ENCODE measurements around the gene ALKBH3. TPM values are rescaled to one million over a fixed set of nuclear protein-coding genes. Genes with fewer than 3 reads are reported as not detected.

ALKBH3 gene
- total and polyA plus RNA-seq, 2 donors (not counting 3 experiments of a cell fraction or from before 2014, with no cell fraction given) = 28.0 to 34.7 TPM

GRCh38 chr11:43866520-43866919 is 14.1 kb upstream of the ALKBH3 start:
- H3K9ac ChIP-seq (replicated peaks; ENCODE audit: extremely low read depth, insufficient read depth, low read length) = no peak overlapping the region
- TF ChIP-seq EZH2 (IDR thresholded peaks at IDR 0.05; ENCODE audit: borderline replicate concordance, low read depth, low read length, severe bottlenecking) = no peak
- no peak for TF ChIP-seq JUN (IDR thresholded peaks at IDR 0.05; ENCODE audit: borderline replicate concordance, insufficient read depth, insufficient read length, low read depth)
- TF ChIP-seq POLR2A (IDR thresholded peaks at IDR 0.05; ENCODE audit: low read depth, low read length) = no peak
- TF ChIP-seq POLR2AphosphoS5 (IDR thresholded peaks at IDR 0.05; ENCODE audit: insufficient read depth, low read depth, low read length) = no peak
- TF ChIP-seq MYC (IDR thresholded peaks at IDR 0.05; ENCODE audit: low read depth, low read length) = no peak
- no peak for TF ChIP-seq GATA2 (IDR thresholded peaks at IDR 0.05; ENCODE audit: insufficient read depth, insufficient read length, low read depth, low read length)
- no peak overlapping the region for H3K4me2 ChIP-seq (ENCODE audit: insufficient read depth, low read length)
- intact Hi-C loops (cut with micrococcal nuclease) (no loop called here), dilution Hi-C loops (cut with MboI; ENCODE audit: extremely low pct_ligation_motif_present, low sequenced_read_pairs) (no loop called here)
- peaks cover 2% of the 10 kb centered on the region for H3K4me1 ChIP-seq (ENCODE audit: control insufficient read depth, extremely low read depth, insufficient read depth, low read length)
- ChIA-PET POLR2A (no interaction called here), CTCF (interaction anchor here (1.0 to 3.1 kb wide), 2 partner anchors 15 to 299 kb away, joined by 3 to 12 read pairs; no protein-coding TSS in a partner anchor)
- FAIRE-seq (no peak), DNase-seq (ENCODE audit: low read depth, low spot score) (peak; percentile 18)
- no peaks in the 10 kb centered on the region for H3K9me1 ChIP-seq (replicated peaks; ENCODE audit: control insufficient read depth, extremely low read depth, insufficient read depth, low read length)
- no peak overlapping the region for H3K4me3 ChIP-seq (replicated peaks in 1 of 3; ENCODE audit: insufficient read depth in 1 of 3, low read depth in 1 of 3, low read length in 3 of 3)
- no TSS peak for BruUV-seq (replicated peaks)
- H3K9me3 ChIP-seq (replicated peaks; ENCODE audit: control insufficient read depth, insufficient read depth, low read length) = no peaks in the 10 kb centered on the region
- no peaks in the 10 kb centered on the region for H3K36me3 ChIP-seq (ENCODE audit: control insufficient read depth in 2 of 2, extremely low read depth in 1 of 2, insufficient read depth in 2 of 2, low read length in 2 of 2)
- no peaks in the 10 kb centered on the region for H4K20me1 ChIP-seq (replicated peaks; ENCODE audit: control insufficient read depth, extremely low read depth, insufficient read depth, low read length)
- H2AFZ ChIP-seq (ENCODE audit: low read depth, low read length) = no peak overlapping the region
- no peaks in the 10 kb centered on the region for H3K79me2 ChIP-seq (ENCODE audit: control insufficient read depth, insufficient read depth, low read length)
- H3K27me3 ChIP-seq (ENCODE audit: control insufficient read depth in 2 of 2, insufficient read depth in 2 of 2, low read length in 2 of 2) = peaks cover 8 to 12% of the 10 kb centered on the region in 2 experiments
- H3K27ac ChIP-seq (ENCODE audit: insufficient read depth, low read depth, low read length) = no peak overlapping the region

GRCh38 chr11:43866969-43867368 is 13.7 kb upstream of the ALKBH3 start:
- POLR2A ChIA-PET = no interaction called here
- H3K79me2 ChIP-seq (ENCODE audit: control insufficient read depth, insufficient read depth, low read length) = no peaks in the 10 kb centered on the region
- H4K20me1 ChIP-seq (replicated peaks; ENCODE audit: control insufficient read depth, extremely low read depth, insufficient read depth, low read length) = no peaks in the 10 kb centered on the region
- dilution Hi-C loops (cut with MboI; ENCODE audit: extremely low pct_ligation_motif_present, low sequenced_read_pairs) (no loop called here), intact Hi-C loops (cut with micrococcal nuclease) (no loop called here)
- H3K9me1 ChIP-seq (replicated peaks; ENCODE audit: control insufficient read depth, extremely low read depth, insufficient read depth, low read length) = no peaks in the 10 kb centered on the region
- DNase-seq (ENCODE audit: low read depth, low spot score) = no peak
- H2AFZ ChIP-seq (ENCODE audit: low read depth, low read length) = no peak overlapping the region
- H3K4me1 ChIP-seq (ENCODE audit: control insufficient read depth, extremely low read depth, insufficient read depth, low read length) = peaks cover 2% of the 10 kb centered on the region
- H3K27ac ChIP-seq (ENCODE audit: insufficient read depth, low read depth, low read length) = no peak overlapping the region
- CTCF ChIA-PET = interaction anchor here (1.0 to 3.1 kb wide), 2 partner anchors 15 to 300 kb away, joined by 3 to 12 read pairs; no protein-coding TSS in a partner anchor
- H3K36me3 ChIP-seq (ENCODE audit: control insufficient read depth in 2 of 2, extremely low read depth in 1 of 2, insufficient read depth in 2 of 2, low read length in 2 of 2) = no peaks in the 10 kb centered on the region
- no peak overlapping the region for H3K9ac ChIP-seq (replicated peaks; ENCODE audit: extremely low read depth, insufficient read depth, low read length)
- BruUV-seq (replicated peaks) = no TSS peak
- H3K27me3 ChIP-seq (ENCODE audit: control insufficient read depth in 2 of 2, insufficient read depth in 2 of 2, low read length in 2 of 2) = peaks cover 11 to 12% of the 10 kb centered on the region in 2 experiments
- H3K4me3 ChIP-seq (replicated peaks in 1 of 3; ENCODE audit: insufficient read depth in 1 of 3, low read depth in 1 of 3, low read length in 3 of 3) = no peak overlapping the region
- no peak overlapping the region for H3K4me2 ChIP-seq (ENCODE audit: insufficient read depth, low read length)
- FAIRE-seq = no peak
- no peaks in the 10 kb centered on the region for H3K9me3 ChIP-seq (replicated peaks; ENCODE audit: control insufficient read depth, insufficient read depth, low read length)
- TF ChIP-seq MYC (IDR thresholded peaks at IDR 0.05; ENCODE audit: low read depth, low read length) = no peak

All from endothelial cell of umbilical vein (primary cell).